Memory B cell (primary cell): ENCODE data around the gene CRIM1.

ENCODE experiments used
- ATAC-seq: fragments of 150-1000 bp; cut with Tn5 transposase; 2 replicates; pipeline ENCODE4 v1.10.0; 2021; ENCODE audit warnings: low read depth, mild to moderate bottlenecking, moderate library complexity
- DNase-seq, 2 donors: peaks; one replicate each; pipeline ENCODE4 v3.0.0; 2022; ENCODE audit warnings: low spot score in 2 of 2
- H3K27ac Mint-ChIP-seq: one replicate; pipeline ENCODE4 v1.8.0; 2022; ENCODE audit warnings: mild to moderate bottlenecking, moderate library complexity, mixed read lengths
- H3K27me3 Mint-ChIP-seq: one replicate; pipeline ENCODE4 v1.8.0; 2022; ENCODE audit warnings: mixed read lengths
- H3K36me3 Mint-ChIP-seq: one replicate; pipeline ENCODE4 v1.8.0; 2022; ENCODE audit warnings: mild to moderate bottlenecking, mixed read lengths
- H3K4me1 Mint-ChIP-seq: one replicate; pipeline ENCODE4 v1.8.0; 2022; ENCODE audit warnings: mixed read lengths
- H3K4me3 Mint-ChIP-seq: one replicate; pipeline ENCODE4 v1.8.0; 2022; ENCODE audit warnings: mild to moderate bottlenecking, moderate library complexity, mixed read lengths
- H3K9me3 Mint-ChIP-seq: one replicate; pipeline ENCODE4 v1.8.0; 2022; ENCODE audit warnings: mixed read lengths

The CRIM1 gene

GRCh38 chr2:36371070-36371874, 15.7 kb downstream of the CRIM1 start:
- no peak overlapping the region for H3K27ac Mint-ChIP-seq
- peaks cover 11% of the 10 kb centered on the region for H3K27me3 Mint-ChIP-seq
- ATAC-seq (no peak), DNase-seq (no peak)
- H3K4me3 Mint-ChIP-seq = no peak overlapping the region
- peaks cover 3% of the 10 kb centered on the region for H3K4me1 Mint-ChIP-seq
- no peaks in the 10 kb centered on the region for H3K36me3 Mint-ChIP-seq
- H3K9me3 Mint-ChIP-seq = no peaks in the 10 kb centered on the region

DNA sequence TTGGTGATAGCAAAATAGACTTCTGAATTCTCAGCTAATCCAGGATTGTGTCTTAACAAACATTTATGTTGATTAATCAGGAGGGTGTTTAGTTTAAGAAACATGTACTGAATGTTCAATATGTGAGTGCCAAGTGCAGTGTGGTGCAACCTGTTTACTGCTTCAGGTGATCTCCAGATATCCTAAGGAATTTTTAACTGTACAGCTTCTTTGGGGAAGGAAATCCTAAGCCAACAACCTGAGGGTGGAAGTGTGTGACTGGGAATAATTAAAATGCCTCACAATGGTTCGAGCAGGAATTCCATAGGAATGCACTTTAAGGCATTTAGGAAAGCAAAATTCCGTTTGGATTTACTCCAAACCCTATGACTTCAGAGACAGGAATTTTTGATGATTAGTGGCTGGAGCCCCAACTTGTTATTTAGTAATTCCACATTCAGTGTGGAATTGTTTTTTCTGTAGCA, 16.4 kb downstream of the CRIM1 start:
- H3K4me3 Mint-ChIP-seq = no peak overlapping the region
- no peaks in the 10 kb centered on the region for H3K9me3 Mint-ChIP-seq
- no peaks in the 10 kb centered on the region for H3K36me3 Mint-ChIP-seq
- DNase-seq (no peak), ATAC-seq (no peak)
- H3K4me1 Mint-ChIP-seq = peaks cover 3% of the 10 kb centered on the region
- no peak overlapping the region for H3K27ac Mint-ChIP-seq
- H3K27me3 Mint-ChIP-seq = peaks cover 11% of the 10 kb centered on the region

DNA sequence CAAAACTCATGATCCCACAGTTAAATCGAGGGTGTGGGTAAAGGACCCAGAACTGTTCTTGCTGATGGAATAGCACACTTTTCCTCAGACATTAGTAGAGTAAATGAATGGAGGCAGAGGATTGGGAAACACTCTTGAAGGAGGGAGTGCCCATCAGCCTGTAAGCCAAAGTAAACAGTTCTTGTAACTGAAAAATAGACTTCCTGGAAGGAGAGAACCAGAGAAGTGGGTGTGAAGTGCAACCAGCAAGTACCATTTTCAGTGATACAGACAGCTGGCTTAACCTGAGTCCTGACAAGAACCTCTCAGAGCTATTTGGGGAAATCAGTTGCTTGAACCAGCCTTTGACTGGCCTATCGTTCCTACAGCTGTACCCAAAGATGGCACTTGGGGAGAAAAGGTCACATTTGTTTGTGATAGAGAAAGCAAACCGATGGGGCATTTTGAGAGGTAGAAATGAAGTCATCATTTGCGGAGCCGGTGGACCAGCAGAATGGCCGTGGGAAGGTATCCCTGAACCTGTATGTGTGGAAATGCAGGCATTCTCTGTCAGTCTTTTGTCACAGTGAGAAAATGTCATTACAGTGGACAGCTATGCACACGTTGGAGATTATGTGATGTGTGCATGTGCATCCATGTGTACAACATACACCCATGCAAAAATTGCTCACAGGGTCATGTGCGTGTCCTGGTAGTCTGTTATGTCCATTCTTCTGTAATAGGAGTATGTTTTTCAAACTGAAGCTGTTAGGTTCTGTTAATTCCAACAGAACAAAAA, 17.8 kb downstream of the CRIM1 start:
- H3K27ac Mint-ChIP-seq = no peak overlapping the region
- no peak overlapping the region for H3K4me3 Mint-ChIP-seq
- ATAC-seq = no peak
- H3K4me1 Mint-ChIP-seq = peaks cover 3% of the 10 kb centered on the region
- no peaks in the 10 kb centered on the region for H3K36me3 Mint-ChIP-seq
- no peak for DNase-seq
- peaks cover 11% of the 10 kb centered on the region for H3K27me3 Mint-ChIP-seq
- no peaks in the 10 kb centered on the region for H3K9me3 Mint-ChIP-seq

GRCh38 chr2:36374585-36374984, 19.0 kb downstream of the CRIM1 start:
- DNase-seq = no peak
- Mint-ChIP-seq H3K4me3 (no peak overlapping the region), H3K4me1 (peaks cover 3% of the 10 kb centered on the region), H3K27me3 (peaks cover 9% of the 10 kb centered on the region), H3K27ac (no peak overlapping the region), H3K36me3 (no peaks in the 10 kb centered on the region), H3K9me3 (no peaks in the 10 kb centered on the region)
- ATAC-seq = no peak

DNA sequence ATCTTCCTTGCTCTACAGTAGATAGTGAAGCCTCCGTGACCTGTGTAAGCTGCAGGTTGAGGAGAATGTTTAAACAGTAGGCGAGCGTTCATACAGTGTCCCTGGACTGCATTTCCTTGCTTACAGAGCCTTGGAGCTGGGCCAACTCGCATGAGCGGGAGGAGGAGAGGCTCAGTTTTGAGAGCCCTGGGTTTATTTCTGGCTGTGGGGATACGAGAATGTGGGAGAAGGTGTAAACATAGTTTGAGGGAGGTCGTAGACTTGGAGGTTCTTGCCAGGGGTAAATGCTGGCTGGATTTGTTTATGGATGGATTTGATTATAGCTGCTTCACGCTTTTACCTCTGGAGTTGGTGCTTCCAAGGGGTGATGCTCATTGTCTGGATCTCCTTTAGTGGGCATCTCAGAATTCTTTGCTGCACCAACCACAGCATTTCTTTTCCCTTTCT, 20.8 kb downstream of the CRIM1 start:
- Mint-ChIP-seq H3K4me1 (peaks cover 3% of the 10 kb centered on the region), H3K36me3 (no peaks in the 10 kb centered on the region), H3K27ac (no peak overlapping the region), H3K9me3 (no peaks in the 10 kb centered on the region), H3K4me3 (no peak overlapping the region), H3K27me3 (peaks cover 6% of the 10 kb centered on the region)
- DNase-seq (no peak), ATAC-seq (no peak)

DNA sequence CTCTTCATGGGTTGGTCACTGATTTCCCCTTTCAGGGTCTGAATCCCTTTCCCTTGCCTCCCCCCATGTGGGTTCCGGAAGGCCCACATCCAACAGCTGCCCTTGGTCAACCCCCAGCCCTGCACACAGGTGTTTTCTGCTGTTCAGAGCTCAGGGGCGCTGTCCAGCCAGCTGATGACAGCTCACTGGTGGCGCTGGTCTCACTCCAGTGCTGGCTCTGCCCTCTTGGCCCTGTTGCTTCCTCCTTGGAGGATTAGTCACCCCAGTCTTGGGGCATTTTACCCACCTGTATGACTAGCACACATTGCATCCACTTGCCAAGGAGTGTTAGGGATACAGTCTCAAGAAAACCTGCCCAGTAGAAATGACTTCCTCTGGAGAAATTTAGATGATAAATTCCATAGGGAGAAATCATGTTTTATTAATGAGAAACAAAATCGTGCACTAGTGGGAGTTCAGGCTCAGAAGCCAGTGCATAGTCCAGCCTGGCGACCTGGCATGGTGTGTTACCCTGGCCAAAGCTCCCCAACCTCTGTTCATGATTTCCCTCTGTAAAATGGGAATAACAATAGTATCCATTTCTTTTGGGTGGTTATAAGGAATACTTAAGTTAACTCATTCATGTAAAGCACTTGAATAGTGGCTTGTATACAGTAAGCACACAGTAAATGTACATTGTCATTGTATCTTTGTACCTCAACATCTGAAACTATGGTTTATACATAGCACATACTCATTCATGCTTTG, 21.6 kb downstream of the CRIM1 start:
- no peak overlapping the region for H3K27ac Mint-ChIP-seq
- H3K27me3 Mint-ChIP-seq = peaks cover 6% of the 10 kb centered on the region
- H3K4me3 Mint-ChIP-seq = no peak overlapping the region
- DNase-seq (no peak), ATAC-seq (no peak)
- H3K4me1 Mint-ChIP-seq = peaks cover 3% of the 10 kb centered on the region
- H3K9me3 Mint-ChIP-seq = no peaks in the 10 kb centered on the region
- no peaks in the 10 kb centered on the region for H3K36me3 Mint-ChIP-seq

DNA sequence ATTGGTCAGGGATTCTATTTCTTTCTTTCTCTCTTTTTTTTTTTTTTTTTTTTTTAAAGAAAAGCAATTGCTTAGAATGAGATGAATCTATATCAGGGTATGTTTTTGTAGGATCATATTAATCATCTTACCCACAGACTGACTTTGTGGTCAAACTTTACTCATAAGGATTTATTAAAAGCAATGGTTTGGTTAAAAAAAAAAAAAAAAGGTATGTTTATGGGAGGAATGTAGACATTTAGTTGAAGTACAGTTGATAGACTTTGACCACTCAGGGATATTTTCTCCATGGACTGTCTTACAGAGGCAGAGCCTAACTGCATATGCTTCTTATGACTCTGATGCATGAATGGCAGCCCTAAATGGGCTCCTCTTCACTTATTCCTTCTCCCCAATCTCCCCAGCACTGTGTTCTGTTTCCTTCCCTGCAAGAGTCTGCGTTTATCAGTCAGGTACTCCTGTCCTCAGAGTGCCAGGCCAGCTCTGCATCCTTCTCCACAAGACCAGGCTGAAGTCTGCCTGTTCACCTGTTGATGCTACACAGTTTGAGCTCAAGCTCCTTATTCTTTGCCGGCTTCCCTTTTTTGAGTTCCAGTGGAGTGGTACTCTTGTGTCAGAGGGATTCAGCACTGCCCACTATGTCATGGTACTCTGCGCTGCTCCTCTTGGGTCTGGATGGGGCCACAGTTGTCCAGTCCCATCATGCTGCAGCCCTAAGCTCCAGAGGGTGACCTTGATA, 24.3 kb downstream of the CRIM1 start:
- Mint-ChIP-seq H3K36me3 (no peaks in the 10 kb centered on the region), H3K4me3 (no peak overlapping the region), H3K27me3 (peaks cover 6% of the 10 kb centered on the region), H3K9me3 (no peaks in the 10 kb centered on the region), H3K27ac (no peak overlapping the region), H3K4me1 (no peaks in the 10 kb centered on the region)
- ATAC-seq (no peak), DNase-seq (no peak)

GRCh38 chr2:36380624-36381481, 25.3 kb downstream of the CRIM1 start:
- Mint-ChIP-seq H3K4me3 (no peak overlapping the region), H3K27ac (no peak overlapping the region), H3K9me3 (no peaks in the 10 kb centered on the region), H3K36me3 (no peaks in the 10 kb centered on the region), H3K4me1 (no peaks in the 10 kb centered on the region), H3K27me3 (peaks cover 6% of the 10 kb centered on the region)
- DNase-seq = no peak
- ATAC-seq = no peak

- peaks cover 4% of the 10 kb centered on the region for H3K27me3 Mint-ChIP-seq
- no peak for ATAC-seq
- H3K27ac Mint-ChIP-seq = no peak overlapping the region
- DNase-seq = no peak
- no peaks in the 10 kb centered on the region for H3K4me1 Mint-ChIP-seq
- H3K9me3 Mint-ChIP-seq = no peaks in the 10 kb centered on the region
- H3K4me3 Mint-ChIP-seq = no peak overlapping the region
- H3K36me3 Mint-ChIP-seq = no peaks in the 10 kb centered on the region
These were observed 26.4 kb downstream of the CRIM1 start for GRCh38 chr2:36381993-36382392.

- ATAC-seq = no peak
- Mint-ChIP-seq H3K36me3 (no peaks in the 10 kb centered on the region), H3K4me3 (no peak overlapping the region), H3K27ac (no peak overlapping the region), H3K9me3 (no peaks in the 10 kb centered on the region), H3K27me3 (peaks cover 4% of the 10 kb centered on the region), H3K4me1 (no peaks in the 10 kb centered on the region)
- DNase-seq = no peak
These were observed 26.9 kb downstream of the CRIM1 start for GRCh38 chr2:36382472-36382871.

DNA sequence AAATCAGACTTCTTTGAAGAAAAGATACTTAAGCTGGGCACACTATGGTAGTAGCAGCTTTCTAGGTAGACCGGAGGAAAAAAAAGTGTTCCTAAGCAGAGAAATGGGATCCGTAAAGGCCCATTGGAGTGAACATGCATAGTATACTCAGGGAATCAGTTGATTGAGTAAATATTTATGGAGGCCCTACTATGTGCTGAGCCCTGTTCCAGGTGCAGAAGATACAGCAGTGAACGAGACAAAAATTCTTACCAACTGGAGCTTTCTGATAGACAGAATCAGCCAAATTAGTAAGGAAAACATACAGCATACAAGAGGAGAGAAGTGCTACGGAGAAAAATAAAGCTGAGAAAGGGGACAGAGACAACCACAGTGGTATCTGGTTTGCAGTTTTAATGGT, 28.1 kb downstream of the CRIM1 start:
- H3K36me3 Mint-ChIP-seq = no peaks in the 10 kb centered on the region
- H3K4me3 Mint-ChIP-seq = no peak overlapping the region
- H3K9me3 Mint-ChIP-seq = no peaks in the 10 kb centered on the region
- no peak for DNase-seq
- no peak for ATAC-seq
- H3K4me1 Mint-ChIP-seq = no peaks in the 10 kb centered on the region
- H3K27me3 Mint-ChIP-seq = peaks cover 5% of the 10 kb centered on the region
- H3K27ac Mint-ChIP-seq = no peak overlapping the region

GRCh38 chr2:36384454-36384853, 28.9 kb downstream of the CRIM1 start:
- Mint-ChIP-seq H3K27me3 (peaks cover 5% of the 10 kb centered on the region), H3K27ac (no peak overlapping the region), H3K4me1 (no peaks in the 10 kb centered on the region), H3K36me3 (no peaks in the 10 kb centered on the region), H3K9me3 (no peaks in the 10 kb centered on the region), H3K4me3 (no peak overlapping the region)
- ATAC-seq (no peak), DNase-seq (no peak)

GRCh38 chr2:36385603-36386002, 30.0 kb downstream of the CRIM1 start:
- ATAC-seq (no peak), DNase-seq (no peak)
- Mint-ChIP-seq H3K27me3 (peaks cover 5% of the 10 kb centered on the region), H3K9me3 (no peaks in the 10 kb centered on the region), H3K27ac (no peak overlapping the region), H3K4me3 (no peak overlapping the region), H3K36me3 (no peaks in the 10 kb centered on the region), H3K4me1 (no peaks in the 10 kb centered on the region)
